Left renal cortex interstitium (tissue), 4 donors: ENCODE measurements around the gene ZNF432. TPM values are rescaled to one million over a fixed set of nuclear protein-coding genes. Genes with fewer than 3 reads are reported as not detected.

ENCODE experiments used
- DNase-seq, 4 donors: peaks; one replicate each; pipeline ENCODE4 v3.0.0-alpha.2; 2013; ENCODE audit warnings: low read depth in 4 of 4, low spot score in 2 of 4, missing footprints in 1 of 4
- polyA plus RNA-seq, 4 donors: library from polyadenylated mRNA; unstranded; fragments of 120-200 nt; gene quantifications; one replicate each; pipeline ENCODE4 v1.2.1, GENCODE V29; 2013; ENCODE audit not compliant: insufficient read length in 4 of 4

Gene ZNF432
- polyA plus RNA-seq, 4 donors = 20.4 to 27.6 (median 24.0) TPM

GRCh38 chr19:52020506-52020905, 28.1 kb downstream of the ZNF432 start:
- DNase-seq = no peak

- DNase-seq = no peak
Measured at GRCh38 chr19:52010674-52011073, 38.0 kb downstream of the ZNF432 start.

- DNase-seq = peak; percentile 86 to 94 (median 92)
Measured at GRCh38 chr19:52007806-52008557, 40.7 kb downstream of the ZNF432 start, which contains the start of gene ZNF615. TSS of gene ZNF615 (minus strand) at chr19:52008211. CDS start at chr19:52003711, 4,500 bp downstream.

GRCh38 chr19:52007451-52007805, 41.2 kb downstream of the ZNF432 start:
- peak in 1 of 4 donors; percentile 49 for DNase-seq

- no peak for DNase-seq
Measured at GRCh38 chr19:51994048-51994644, 54.5 kb downstream of the ZNF432 start.

GRCh38 chr19:51993422-51993821, 55.2 kb downstream of the ZNF432 start:
- DNase-seq = no peak

GRCh38 chr19:51986309-51987291, 62.0 kb downstream of the ZNF432 start, which contains the start of gene ZNF350:
TSS of gene ZNF350 (minus strand) at chr19:51986840. CDS start at chr19:51974360, 12,480 bp downstream.
- DNase-seq = peak; percentile 77 to 96 (median 88)

- no peak for DNase-seq
Measured at GRCh38 chr19:51983361-51983760, 65.3 kb downstream of the ZNF432 start.

Other genes with a start within 250 kb of the ZNF432 start
- gene ZNF577, start 160.9 kb downstream of the ZNF432 start, polyA plus RNA-seq = 10 to 100 TPM; 29.2 to 55.8 (median 50.7) TPM
- gene ZNF649, start 143.8 kb downstream of the ZNF432 start, polyA plus RNA-seq = 10 to 100 TPM; 25.1 to 29.2 (median 27.9) TPM
- 10 to 100 TPM; 13.4 to 16.0 (median 14.4) TPM for gene ZNF613, start 121.4 kb downstream of the ZNF432 start, polyA plus RNA-seq
- gene ZNF350, start 62.0 kb downstream of the ZNF432 start, polyA plus RNA-seq = 10 to 100 TPM; 15.2 to 22.5 (median 19.9) TPM
- gene ZNF615, start 40.6 kb downstream of the ZNF432 start, polyA plus RNA-seq = 10 to 100 TPM; 14.6 to 20.1 (median 19.1) TPM
- 10 to 100 TPM; 15.4 to 19.1 (median 17.4) TPM for gene ZNF614, start 20.5 kb downstream of the ZNF432 start, polyA plus RNA-seq
- 10 to 100 TPM; 11.2 to 30.4 (median 18.3) TPM for gene ZNF841, start 46.9 kb upstream of the ZNF432 start, polyA plus RNA-seq
- 10 to 100 TPM; 16.6 to 19.4 (median 18.7) TPM for gene ZNF616, start 91.1 kb upstream of the ZNF432 start, polyA plus RNA-seq
- gene ZNF836, start 122.8 kb upstream of the ZNF432 start, polyA plus RNA-seq = 10 to 100 TPM; 13.2 to 23.9 (median 17.7) TPM
- 100 to 1,000 TPM; 408 to 548 (median 464) TPM for gene PPP2R1A, start 141.2 kb upstream of the ZNF432 start, polyA plus RNA-seq
- gene ZNF766, start 220.7 kb upstream of the ZNF432 start, polyA plus RNA-seq = 10 to 100 TPM; 15.2 to 21.6 (median 19.3) TPM
- 10 to 100 TPM; 14.1 to 19.0 (median 17.4) TPM for gene ZNF480, start 248.3 kb upstream of the ZNF432 start, polyA plus RNA-seq